DMS153 treated with DMSO at 0.1 percent for 48 hours (cell line): ENCODE data around the gene SNAP29.
"Not testable (repeated sequence)": the region's sequence is repeated elsewhere in the genome, so short reads cannot be mapped to it uniquely, and the experiment has no call there.

ENCODE experiments used
- DNase-seq: peaks from one replicate; lab custom pipeline; 2025; ENCODE audit not compliant: unreplicated experiment; lab: John Stamatoyannopoulos, UW

SNAP29 gene

DNA sequence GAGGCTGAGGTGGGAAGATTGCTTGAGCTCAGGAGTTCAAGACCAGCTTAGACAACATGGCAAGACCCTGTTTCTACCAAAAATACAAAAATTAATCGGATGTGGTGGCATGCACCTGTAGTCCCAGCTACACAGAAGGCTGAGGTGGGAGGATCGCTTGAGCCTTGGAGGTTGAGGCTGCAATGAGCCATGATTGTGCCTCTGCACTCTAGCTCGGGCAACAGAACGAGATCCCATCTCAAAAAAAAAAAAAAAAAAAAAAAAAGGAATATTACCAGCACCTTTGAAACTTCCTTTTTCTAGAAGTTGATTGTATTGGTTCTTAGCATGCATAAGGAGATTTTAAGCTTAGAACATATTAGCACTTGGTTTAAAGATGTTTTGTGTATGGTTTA, 69.8 kb downstream of the SNAP29 start:
- no peak for DNase-seq

DNA sequence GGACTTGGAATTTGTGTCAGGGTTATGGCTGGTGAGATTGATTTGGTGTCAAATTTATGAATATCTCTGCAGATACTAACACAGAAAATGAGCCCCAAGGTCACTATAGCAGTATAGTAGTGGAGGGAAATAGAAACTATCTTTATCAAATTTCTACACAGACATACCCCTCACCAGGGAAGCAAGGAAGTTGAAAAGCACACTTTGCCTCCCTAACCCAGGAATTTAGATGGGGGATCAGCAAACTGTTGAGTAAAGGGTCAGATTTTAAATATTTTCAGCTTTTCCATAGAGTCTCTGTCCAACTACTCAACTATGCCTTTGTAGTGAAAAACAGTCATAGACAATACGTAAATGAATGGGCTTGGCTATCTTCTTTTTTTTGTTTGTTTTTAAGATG, 71.2 kb downstream of the SNAP29 start:
- no peak for DNase-seq

DNA sequence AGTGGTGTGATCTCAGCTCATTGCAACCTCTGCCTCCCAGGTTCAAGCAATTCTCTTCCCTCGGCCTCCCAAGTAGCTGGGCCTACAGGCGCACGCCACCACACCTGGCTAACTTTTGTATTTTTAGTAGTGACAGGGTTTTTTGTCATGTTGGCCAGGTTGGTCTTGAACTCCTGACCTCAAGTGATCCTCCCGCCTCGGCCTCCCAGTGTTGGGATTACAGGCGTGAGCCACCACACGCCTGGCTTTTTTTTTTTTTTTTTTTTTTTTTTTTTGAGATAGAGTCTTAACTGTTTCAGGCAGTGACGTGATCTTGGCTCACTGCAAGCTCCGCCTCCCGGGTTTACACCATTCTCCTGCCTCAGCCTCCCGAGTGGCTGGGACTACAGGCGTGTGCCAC, 71.6 kb downstream of the SNAP29 start:
- not testable (repeated sequence) for DNase-seq

DNA sequence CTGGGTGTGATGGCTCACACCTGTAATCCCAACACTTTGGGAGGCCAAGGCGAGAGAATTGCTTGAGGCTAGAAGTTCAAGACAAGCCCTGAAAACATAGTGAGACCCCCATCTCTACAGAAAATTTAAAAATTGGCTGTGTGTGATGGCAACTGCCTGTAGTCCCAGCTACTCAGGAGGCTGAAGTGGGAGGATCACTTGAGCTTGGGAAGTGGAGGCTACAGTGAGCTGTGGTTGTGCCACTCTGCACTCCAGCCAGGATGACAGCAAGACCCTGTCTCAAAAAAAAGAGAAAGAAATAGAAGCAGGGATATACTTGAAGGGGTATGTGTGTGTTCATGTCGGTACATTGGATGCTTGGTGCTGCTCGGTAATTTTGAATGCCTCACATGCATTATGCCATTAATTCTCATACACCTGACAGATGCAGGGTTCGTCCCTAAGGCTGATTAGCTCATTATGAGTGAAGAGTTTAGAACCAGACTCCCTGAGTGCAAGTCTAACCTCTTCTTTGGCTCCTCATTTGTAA, 72.4 kb downstream of the SNAP29 start:
- DNase-seq: no peak

DNA sequence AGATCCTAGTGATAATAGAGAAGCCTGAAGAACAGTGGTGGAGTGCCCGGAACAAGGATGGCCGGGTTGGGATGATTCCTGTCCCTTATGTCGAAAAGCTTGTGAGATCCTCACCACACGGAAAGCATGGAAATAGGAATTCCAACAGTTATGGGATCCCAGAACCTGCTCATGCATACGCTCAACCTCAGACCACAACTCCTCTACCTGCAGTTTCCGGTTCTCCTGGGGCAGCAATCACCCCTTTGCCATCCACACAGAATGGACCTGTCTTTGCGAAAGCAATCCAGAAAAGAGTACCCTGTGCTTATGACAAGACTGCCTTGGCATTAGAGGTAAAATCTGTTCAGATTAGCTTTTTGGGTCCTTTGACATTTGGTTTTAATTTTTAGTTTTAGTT, 75.1 kb downstream of the SNAP29 start:
- DNase-seq: no peak

DNA sequence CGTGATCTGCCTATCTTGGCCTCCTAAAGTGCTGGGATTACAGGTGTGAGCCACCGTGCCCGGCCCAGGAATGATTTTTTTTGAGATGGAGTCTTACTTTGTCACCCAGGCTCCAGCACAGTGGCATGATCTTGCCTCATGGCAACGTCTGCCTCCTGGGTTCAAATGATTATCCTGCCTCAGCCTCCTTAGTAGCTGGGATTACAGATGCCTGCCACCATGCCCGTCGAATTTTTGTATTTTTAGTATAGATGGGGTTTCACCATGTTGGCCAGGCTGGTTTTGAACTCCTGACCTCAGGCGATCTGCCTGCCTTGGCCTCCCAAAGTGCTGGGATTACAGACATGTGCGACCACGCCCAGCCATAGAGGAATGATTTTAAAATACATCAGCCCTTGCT, 76.2 kb downstream of the SNAP29 start:
- DNase-seq: not testable (repeated sequence)

DNA sequence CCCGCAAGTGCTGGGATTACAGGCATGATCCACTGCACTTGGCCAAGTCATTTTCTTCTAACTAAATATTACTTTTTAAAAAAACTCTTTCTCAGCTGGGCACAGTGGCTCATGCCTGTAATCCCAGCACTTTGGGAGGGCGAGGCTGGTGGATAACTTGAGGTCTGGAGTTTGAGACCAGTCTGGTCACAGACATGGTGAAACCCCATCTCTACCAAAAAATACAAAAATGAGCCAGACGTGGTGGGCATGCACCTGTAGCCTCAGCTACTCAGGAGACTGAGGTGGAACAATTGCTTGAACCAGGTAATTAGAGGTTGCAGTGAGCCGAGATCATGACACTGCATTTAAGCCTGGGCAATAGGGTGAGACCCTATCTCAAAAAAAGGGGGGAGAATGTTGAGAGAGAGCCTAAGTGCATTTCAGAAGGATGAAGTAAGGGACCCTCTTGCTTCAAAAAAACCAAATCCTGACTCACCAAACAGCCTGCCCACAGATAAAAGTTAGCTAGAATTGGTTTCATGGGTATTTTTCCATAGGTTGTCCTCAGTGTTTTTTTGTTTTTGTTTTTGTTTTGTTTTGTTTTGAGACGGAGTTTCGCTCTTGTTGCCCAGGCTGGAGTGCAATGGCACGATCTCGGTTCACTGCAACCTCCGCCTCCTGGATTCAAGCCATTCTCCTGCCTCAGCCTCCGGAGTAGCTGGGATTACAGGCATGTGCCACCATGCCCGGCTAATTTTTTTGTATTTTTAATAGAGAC, 77.2 kb downstream of the SNAP29 start:
- DNase-seq: not testable (repeated sequence)

DNA sequence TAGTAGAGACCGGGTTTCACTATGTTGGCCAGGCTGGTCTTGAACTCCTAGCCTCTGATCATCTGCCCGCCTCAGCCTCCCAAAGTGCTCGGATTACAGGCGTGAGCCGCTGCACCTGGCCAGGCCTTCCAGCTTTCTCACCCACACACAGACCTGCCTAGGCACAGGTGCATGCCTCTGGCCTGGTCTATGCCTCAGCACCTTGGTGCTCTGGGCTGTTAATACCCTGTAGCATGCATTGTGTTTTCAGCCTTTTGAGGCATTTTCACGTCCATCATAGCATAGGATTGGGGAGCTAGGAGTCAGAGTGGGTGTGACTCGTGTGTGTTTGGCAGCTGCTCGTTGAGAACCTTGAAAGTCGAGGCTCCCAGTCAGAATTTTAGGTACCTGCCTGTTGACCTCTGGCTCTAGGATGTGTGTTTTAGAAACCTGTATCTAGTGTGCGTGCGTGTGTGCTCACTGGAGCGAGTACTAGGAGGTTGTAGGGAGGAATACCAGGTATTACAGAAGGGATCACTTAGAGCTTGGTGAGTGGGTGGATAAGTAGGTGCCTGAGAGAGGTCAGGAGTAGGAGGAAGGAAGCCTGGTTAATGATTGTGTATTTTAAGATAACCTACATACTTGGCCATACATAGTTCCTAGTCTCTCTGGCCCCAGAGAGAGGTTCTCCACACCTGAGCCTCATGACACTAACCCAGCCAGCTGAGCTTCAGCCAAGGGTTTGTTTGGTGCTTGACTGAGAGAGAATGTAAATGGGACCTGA, 78.4 kb downstream of the SNAP29 start:
- no peak for DNase-seq

DNA sequence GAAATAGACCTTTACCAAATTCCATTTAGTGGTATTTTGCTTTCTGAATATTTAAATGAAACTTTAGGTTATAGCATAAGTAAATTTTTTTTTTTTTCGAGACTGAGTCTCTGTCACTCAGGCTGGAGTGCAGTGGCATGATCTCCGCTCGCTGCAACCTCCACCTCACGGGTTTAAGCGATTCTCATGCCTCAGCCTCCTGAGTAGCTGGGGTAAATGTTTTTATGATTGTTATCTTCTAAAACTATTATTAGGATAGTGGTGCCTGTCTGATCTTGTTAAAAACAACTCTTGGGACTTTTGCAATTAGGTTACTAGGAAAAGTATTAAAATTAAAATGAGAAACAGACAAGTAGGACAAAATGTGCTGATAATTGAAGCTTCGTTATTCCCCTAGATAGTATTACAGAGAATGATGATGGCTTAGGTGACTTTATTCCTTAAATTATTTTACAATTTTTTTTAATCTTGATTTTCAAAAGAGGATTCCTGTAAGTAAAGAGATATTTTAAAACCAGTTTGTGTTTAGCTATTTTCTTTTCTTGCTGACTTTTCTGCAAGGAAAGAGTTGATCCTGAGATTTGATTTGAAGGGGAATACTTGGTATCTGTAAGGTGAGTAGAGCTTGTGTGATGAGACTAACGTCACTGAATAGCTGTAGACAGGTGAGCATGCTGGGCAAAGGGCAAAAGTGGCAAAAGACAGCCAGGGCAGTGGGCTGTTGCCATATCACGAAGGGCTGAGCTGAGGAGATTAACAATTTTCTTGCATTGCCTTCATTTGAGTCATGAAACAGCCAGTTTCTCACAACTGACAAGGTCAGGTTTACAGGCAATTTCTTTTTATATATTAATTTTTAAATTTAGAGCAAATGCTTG, 79.2 kb downstream of the SNAP29 start:
- no peak for DNase-seq

DNA sequence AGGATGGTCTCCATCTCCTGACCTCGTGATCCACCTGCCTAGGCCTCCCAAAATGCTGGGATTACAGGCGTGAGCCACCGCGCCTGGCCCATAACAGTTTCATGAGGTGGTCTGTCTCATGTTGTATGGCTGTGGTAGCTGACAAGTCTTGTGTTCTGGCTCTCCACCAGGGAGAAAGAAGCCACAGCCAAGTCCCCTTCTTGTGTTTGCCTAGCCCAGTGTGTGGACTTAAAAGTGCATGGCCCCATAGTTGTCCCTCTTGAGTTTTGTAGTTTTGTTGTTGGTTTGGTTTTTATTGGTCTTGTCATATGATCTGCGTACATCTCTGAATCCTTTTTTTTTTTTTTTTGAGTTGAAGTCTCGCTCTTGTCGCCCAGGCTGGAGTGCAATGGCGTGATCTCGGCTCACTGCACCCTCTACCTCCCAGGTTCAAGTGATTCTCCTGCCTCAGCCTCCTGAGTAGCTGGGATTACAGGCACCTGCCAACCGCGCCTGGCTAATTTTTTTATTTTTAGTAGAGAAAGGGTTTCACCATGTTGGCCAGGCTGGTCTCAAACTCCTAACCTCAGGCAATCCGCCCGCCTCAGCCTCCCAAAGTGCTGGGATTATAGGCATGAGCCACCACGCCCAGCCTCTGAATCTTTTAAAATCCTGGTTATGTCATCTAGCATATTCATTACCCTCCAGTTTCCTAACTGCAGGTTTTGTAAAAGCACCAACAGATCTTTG, 80.8 kb downstream of the SNAP29 start:
- not testable (repeated sequence) for DNase-seq

DNA sequence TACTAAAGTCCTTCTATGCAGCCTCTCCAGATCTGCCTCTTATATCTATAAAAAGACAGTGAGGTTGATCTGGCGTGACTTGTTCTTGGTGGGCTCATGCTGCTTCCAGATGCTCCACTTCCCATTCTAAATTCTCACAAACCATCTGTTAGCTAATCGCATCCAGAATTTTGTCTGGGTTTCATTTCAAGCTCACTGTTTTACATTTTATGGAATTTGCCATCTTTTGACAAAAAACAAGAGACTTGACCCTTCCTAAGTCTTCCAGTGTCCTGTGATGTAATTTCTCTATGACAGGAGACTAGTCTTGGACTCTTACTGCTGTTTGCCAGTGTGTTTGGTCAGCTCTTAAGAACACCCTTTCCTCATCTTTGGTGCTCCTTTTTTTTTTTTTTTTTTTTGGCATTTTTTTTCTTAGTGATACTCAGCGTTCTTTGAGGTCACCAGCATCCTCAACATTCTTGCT, 81.4 kb downstream of the SNAP29 start:
- DNase-seq: no peak
